ENCODE results near the gene DHFR. TPM values are rescaled to one million over a fixed set of nuclear protein-coding genes. Genes with fewer than 3 reads are reported as not detected.

Gene DHFR
- total RNA-seq, 4 donors from 2014 or later: 4.7 to 11.6 (median 8.5) TPM

DNA sequence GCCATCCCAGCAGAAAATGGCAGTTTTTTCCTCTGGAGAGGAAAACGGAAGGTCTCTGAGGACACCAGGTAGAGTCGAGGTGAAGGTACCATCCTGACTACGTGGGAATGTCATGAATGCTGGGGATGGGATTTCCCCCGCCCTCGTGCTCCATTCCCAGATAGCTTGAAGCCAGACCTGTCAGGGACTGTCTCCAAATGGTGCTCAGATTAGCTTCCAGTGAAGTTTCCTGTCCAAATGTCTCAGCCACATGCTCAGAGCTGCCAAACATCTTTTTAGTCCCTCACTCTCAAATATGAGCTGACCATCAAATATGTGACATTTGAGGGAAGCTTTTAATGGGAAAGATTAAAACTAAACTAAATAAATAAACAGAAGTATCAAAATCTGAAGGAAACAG is 77.1 kb downstream of the DHFR start:
- Histone ChIP-seq H3K4me3 (no peak overlapping the region), H3K36me3 (no peaks in the 10 kb centered on the region), H3K4me1 (no peaks in the 10 kb centered on the region), H3K9me3 (no peaks in the 10 kb centered on the region), H3K27me3 (peaks cover 0 to 18% (median 0%) of the 10 kb centered on the region in 4 donors), H3K27ac (replicated peaks in 1 of 4) (no peak overlapping the region)
- peak; percentile 10 for DNase-seq (ENCODE audit: extremely low spot score)
- TF ChIP-seq POLR2AphosphoS5 (IDR thresholded peaks at IDR 0.05) (no peak), EP300 (IDR thresholded peaks at IDR 0.05) (no peak), POLR2A (IDR thresholded peaks at IDR 0.05; ENCODE audit: low read depth) (no peak)
- TF ChIP-seq, protein P1, sequence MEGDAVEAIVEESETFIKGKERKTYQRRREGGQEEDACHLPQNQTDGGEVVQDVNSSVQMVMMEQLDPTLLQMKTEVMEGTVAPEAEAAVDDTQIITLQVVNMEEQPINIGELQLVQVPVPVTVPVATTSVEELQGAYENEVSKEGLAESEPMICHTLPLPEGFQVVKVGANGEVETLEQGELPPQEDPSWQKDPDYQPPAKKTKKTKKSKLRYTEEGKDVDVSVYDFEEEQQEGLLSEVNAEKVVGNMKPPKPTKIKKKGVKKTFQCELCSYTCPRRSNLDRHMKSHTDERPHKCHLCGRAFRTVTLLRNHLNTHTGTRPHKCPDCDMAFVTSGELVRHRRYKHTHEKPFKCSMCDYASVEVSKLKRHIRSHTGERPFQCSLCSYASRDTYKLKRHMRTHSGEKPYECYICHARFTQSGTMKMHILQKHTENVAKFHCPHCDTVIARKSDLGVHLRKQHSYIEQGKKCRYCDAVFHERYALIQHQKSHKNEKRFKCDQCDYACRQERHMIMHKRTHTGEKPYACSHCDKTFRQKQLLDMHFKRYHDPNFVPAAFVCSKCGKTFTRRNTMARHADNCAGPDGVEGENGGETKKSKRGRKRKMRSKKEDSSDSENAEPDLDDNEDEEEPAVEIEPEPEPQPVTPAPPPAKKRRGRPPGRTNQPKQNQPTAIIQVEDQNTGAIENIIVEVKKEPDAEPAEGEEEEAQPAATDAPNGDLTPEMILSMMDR (IDR thresholded peaks at IDR 0.05): no peak
- intact Hi-C loops (cut with DNase I): no loop called here
- WGBS: 28% methylated on average over 5 of the region's 5 CpGs

DNA sequence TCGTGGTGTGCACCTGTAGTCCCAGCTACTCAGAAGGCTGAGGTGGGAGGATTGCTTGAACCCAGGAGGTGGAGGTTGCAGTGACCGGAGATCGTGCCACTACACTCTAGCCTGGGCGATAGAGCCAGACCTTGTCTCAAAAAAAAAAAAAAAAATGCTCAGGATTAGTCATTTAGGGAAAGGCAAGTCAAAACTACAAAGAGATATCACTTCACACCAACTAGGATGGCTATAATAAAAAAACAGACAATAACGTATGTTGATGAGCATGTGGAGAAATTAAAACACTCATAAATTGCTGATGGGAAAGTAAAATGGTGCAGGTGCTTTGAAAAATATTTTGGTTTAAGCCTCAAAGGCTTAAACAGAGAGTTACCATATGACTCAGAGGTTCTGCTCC is 78.4 kb downstream of the DHFR start:
- peaks cover 0 to 28% (median 0%) of the 10 kb centered on the region in 4 donors for H3K27me3 ChIP-seq
- DNase-seq (ENCODE audit: extremely low spot score): no peak
- intact Hi-C loops (cut with DNase I): no loop called here
- TF ChIP-seq EP300 (IDR thresholded peaks at IDR 0.05) (no peak), POLR2AphosphoS5 (IDR thresholded peaks at IDR 0.05) (no peak)
- TF ChIP-seq, protein P1 (IDR thresholded peaks at IDR 0.05): no peak
- WGBS: 85% methylated on average over 5 of the region's 5 CpGs
- no peaks in the 10 kb centered on the region for H3K4me1 ChIP-seq
- no peaks in the 10 kb centered on the region for H3K36me3 ChIP-seq
- H3K4me3 ChIP-seq: no peak overlapping the region
- no peak overlapping the region for H3K27ac ChIP-seq (replicated peaks in 1 of 4)
- no peaks in the 10 kb centered on the region for H3K9me3 ChIP-seq

Small RNA genes lying within 50 kb of the gene (small RNA-seq; reads per million reads assigned to genes)
- gene DBIP2 (0 reads per million in 3 donors), gene MTRNR2L2 (0 reads per million in 3 donors)

Other genes starting within 250 kb of the DHFR start
- 10 to 100 TPM; 16.8 to 40.7 (median 22.8) TPM for gene ZFYVE16, start 246.9 kb downstream of the DHFR start, total RNA-seq
- gene FAM151B, start 166.9 kb downstream of the DHFR start, total RNA-seq: 1 to 10 TPM; 1.6 to 2.6 (median 2.2) TPM
- gene ANKRD34B, start 84.7 kb downstream of the DHFR start, total RNA-seq: under 1 TPM in 1 of 4 donors, not detected in 3; under 0.01 TPM
- 10 to 100 TPM in 1 of 4 donors, 1 to 10 TPM in 3; 7.6 to 11.6 (median 9.3) TPM for gene MSH3, start 331 bp downstream of the DHFR start, total RNA-seq